GM21526 (cell line): ENCODE data around the gene UBL3.

Experiments used
- ATAC-seq: cut with Tn5 transposase; IDR thresholded peaks from one replicate; pipeline ENCODE4 v1.9.1; 2021; ENCODE audit warnings: moderate library complexity; ENCODE audit not compliant: unreplicated experiment, low FRiP score

The UBL3 gene

GRCh38 chr13:29858231-29858630 lies 7.8 kb upstream of the UBL3 start:
- ATAC-seq, result no peak

- no peak for ATAC-seq
Observed at GRCh38 chr13:29857085-29857484, 6.7 kb upstream of the UBL3 start.

GRCh38 chr13:29856426-29856825 lies 6.0 kb upstream of the UBL3 start:
- no peak for ATAC-seq

- ATAC-seq, result no peak
Observed at GRCh38 chr13:29855784-29856183, 5.4 kb upstream of the UBL3 start.

GRCh38 chr13:29855009-29855408 lies 4.6 kb upstream of the UBL3 start:
- no peak for ATAC-seq

GRCh38 chr13:29853131-29853530 lies 2.7 kb upstream of the UBL3 start:
- no peak for ATAC-seq

- ATAC-seq, result no peak
Observed at GRCh38 chr13:29852472-29853054, 2.1 kb upstream of the UBL3 start.

GRCh38 chr13:29849731-29850212 lies 645 bp downstream of the UBL3 start:
- peak; percentile 10 for ATAC-seq

GRCh38 chr13:29849071-29849631 lies 1.3 kb downstream of the UBL3 start:
- no peak for ATAC-seq

- no peak for ATAC-seq
Observed at GRCh38 chr13:29847501-29847983, 2.9 kb downstream of the UBL3 start.

GRCh38 chr13:29846475-29847256 lies 3.8 kb downstream of the UBL3 start:
- ATAC-seq, result no peak

- ATAC-seq, result no peak
Observed at GRCh38 chr13:29845440-29846056, 4.9 kb downstream of the UBL3 start.

- ATAC-seq, result no peak
Observed at GRCh38 chr13:29844441-29844840, 6.0 kb downstream of the UBL3 start.

- ATAC-seq, result no peak
Observed at GRCh38 chr13:29840585-29840984, 9.8 kb downstream of the UBL3 start.

GRCh38 chr13:29835280-29836061 lies 14.9 kb downstream of the UBL3 start:
- ATAC-seq, result no peak

GRCh38 chr13:29832761-29833298 lies 17.6 kb downstream of the UBL3 start:
- no peak for ATAC-seq

GRCh38 chr13:29830000-29830399 lies 20.4 kb downstream of the UBL3 start:
- no peak for ATAC-seq

- ATAC-seq, result no peak
Observed at GRCh38 chr13:29819143-29819542, 31.3 kb downstream of the UBL3 start.

GRCh38 chr13:29817604-29818378 lies 32.6 kb downstream of the UBL3 start:
- ATAC-seq, result peak; percentile 92
